Left ventricle myocardium inferior (tissue), 1 donor: ENCODE measurements around the gene ABHD6. TPM values are rescaled to one million over a fixed set of nuclear protein-coding genes. Genes with fewer than 3 reads are reported as not detected.

ENCODE experiments used
- DNase-seq: peaks from one replicate; pipeline ENCODE4 v3.0.0-alpha.2; 2020
- H3K27ac ChIP-seq: fragments of 200-600 bp; replicated peaks from 2 replicates; pipeline ENCODE4 v1.8.0; 2021
- H3K27me3 ChIP-seq: fragments of 200-600 bp; 2 replicates; pipeline ENCODE4 v1.8.0; 2021; ENCODE audit warnings: low read depth
- H3K36me3 ChIP-seq: fragments of 200-600 bp; 2 replicates; pipeline ENCODE4 v1.8.0; 2021
- H3K4me1 ChIP-seq: fragments of 200-600 bp; 2 replicates; pipeline ENCODE4 v1.8.0; 2021
- H3K4me3 ChIP-seq: fragments of 200-600 bp; 2 replicates; pipeline ENCODE4 v1.8.0; 2021; ENCODE audit warnings: mild to moderate bottlenecking, moderate library complexity
- H3K9me3 ChIP-seq: fragments of 200-600 bp; replicated peaks from 2 replicates; pipeline ENCODE4 v1.8.0; 2021
- intact Hi-C: fragments of 100-400 bp; cut with micrococcal nuclease; formaldehyde crosslinking; loops from one replicate; pipeline ENCODE4 v1.11.0; 2022
- total RNA-seq: library from RNA; stranded (reverse); fragmentation: NEBNext Ultra II Directional; extraction: Animal tissue kit (Norgen Biotek cat#: 25700); gene quantifications from one replicate; pipeline ENCODE4 v1.2.1, GENCODE V29; 2021
- TF ChIP-seq, protein P1 (sequence below): fragments of 200-600 bp; IDR thresholded peaks from 2 replicates; pipeline ENCODE4 v1.8.0; 2021; ENCODE audit warnings: antibody characterized with exemption, mild to moderate bottlenecking, borderline replicate concordance
- donor health status: DM: no; HTN: yes; CAD: no; lungs with severe emphysema.

The ABHD6 gene
- total RNA-seq, 1 donor from 2014 or later, result 7.2 TPM

DNA sequence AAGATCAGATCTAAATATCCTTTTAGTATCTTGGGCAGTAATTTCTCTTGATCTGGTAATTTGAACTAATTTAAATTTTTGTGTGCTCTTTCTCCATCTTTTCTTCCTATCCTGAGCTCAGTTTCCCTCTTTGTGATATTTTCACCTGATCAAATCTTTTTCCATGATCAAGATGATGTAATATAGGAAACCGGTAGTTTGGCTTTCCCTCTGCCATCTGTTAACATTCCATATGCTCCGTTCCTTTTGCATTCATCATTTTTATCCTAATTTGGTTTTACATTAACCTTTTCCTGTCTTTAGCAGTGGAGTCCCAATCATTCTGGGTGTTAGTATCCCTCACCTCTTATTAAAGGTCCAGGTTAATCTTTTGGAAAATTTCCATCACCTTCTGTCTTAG, 5.9 kb upstream of the ABHD6 start:
- Histone ChIP-seq H3K4me1 (peaks cover 4% of the 10 kb centered on the region), H3K9me3 (no peaks in the 10 kb centered on the region), H3K27me3 (no peaks in the 10 kb centered on the region), H3K36me3 (no peaks in the 10 kb centered on the region), H3K4me3 (no peak overlapping the region), H3K27ac (no peak overlapping the region)
- no peak for DNase-seq
- TF ChIP-seq, protein P1, sequence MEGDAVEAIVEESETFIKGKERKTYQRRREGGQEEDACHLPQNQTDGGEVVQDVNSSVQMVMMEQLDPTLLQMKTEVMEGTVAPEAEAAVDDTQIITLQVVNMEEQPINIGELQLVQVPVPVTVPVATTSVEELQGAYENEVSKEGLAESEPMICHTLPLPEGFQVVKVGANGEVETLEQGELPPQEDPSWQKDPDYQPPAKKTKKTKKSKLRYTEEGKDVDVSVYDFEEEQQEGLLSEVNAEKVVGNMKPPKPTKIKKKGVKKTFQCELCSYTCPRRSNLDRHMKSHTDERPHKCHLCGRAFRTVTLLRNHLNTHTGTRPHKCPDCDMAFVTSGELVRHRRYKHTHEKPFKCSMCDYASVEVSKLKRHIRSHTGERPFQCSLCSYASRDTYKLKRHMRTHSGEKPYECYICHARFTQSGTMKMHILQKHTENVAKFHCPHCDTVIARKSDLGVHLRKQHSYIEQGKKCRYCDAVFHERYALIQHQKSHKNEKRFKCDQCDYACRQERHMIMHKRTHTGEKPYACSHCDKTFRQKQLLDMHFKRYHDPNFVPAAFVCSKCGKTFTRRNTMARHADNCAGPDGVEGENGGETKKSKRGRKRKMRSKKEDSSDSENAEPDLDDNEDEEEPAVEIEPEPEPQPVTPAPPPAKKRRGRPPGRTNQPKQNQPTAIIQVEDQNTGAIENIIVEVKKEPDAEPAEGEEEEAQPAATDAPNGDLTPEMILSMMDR, result no peak
- intact Hi-C loops, result no loop called here

DNA sequence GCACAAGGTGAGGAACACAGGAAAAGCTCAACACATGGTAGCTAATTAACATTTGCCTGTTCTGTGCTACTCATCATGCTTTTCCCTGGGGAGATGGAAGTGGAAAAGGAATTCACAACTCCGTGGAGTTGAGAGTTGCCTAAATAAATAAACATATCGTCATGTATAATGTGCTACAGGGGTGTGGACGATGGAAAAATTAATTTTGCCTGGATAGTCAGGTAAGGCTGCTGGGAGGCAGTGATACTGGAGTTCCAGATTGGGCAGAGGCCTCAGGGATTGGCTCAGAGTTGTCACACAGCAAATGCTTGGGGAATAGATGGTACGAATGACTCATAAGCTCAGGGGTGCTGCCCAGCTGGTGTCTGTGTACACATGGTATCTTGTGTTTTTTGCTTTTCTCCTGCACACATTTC, 3.1 kb upstream of the ABHD6 start:
- H3K36me3 ChIP-seq, result no peaks in the 10 kb centered on the region
- no peak overlapping the region for H3K4me3 ChIP-seq
- H3K9me3 ChIP-seq, result no peaks in the 10 kb centered on the region
- no peak for DNase-seq
- H3K4me1 ChIP-seq, result peaks cover 28% of the 10 kb centered on the region
- no peaks in the 10 kb centered on the region for H3K27me3 ChIP-seq
- TF ChIP-seq, protein P1, result no peak
- H3K27ac ChIP-seq, result no peak overlapping the region
- intact Hi-C loops, result no loop called here

DNA sequence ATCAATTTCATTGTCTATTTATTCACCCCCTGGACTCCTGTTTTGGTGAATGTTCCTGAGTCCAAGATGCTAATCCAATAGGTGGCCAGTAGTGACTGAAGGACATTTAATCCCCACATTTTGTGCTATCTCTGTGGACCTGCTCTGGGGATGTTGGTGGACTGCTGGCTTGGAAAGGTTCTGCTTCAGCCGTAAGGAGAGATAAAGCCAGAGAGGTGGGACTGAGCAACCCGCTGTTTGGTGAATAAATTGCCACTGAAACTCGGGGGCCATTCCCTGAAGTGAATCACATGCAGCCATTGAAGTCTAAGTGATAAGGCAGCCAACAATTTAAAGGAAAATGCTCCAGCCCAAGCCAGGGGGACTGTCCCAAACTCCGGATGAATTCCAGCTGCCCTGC, 1.6 kb upstream of the ABHD6 start:
- Histone ChIP-seq H3K36me3 (no peaks in the 10 kb centered on the region), H3K27ac (no peak overlapping the region), H3K27me3 (no peaks in the 10 kb centered on the region), H3K9me3 (no peaks in the 10 kb centered on the region), H3K4me1 (peaks cover 30% of the 10 kb centered on the region), H3K4me3 (no peak overlapping the region)
- no peak for DNase-seq
- TF ChIP-seq, protein P1, result no peak
- intact Hi-C loops, result no loop called here

DNA sequence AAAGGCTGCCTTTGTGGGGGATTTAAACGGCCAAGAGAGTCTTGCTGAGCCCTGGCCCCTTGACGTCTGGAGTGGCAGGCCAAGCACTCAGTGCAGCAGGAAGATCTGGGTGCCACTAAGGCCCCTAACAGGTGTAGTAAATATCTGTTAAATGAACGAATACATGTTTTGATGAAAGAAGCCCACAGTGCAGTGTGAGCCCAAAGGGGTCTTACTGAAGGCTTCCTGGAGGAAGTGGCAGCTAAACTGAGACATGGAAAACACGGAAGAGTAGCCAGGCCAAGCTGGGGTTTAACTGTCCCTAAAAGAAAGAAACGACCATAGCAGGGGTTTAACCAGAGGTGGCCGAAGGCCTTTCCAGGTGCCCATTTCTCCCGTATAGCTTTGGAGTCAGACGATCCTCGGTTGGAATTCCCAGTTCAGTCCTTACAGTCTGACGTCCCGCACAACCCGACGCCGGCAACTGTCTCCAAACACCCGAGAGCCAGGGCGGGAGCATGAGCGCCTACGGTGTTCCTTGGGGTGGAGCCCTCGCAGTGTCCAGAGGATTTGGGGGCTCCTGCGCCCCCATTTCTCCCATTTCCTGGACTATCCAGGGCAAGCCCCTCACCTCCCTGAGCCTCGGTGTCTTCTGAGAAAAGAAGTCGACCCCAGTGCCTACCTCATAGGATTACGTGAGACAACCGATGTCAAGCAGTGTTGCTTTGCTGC, 910 bp upstream of the ABHD6 start:
- Histone ChIP-seq H3K4me1 (peaks cover 37% of the 10 kb centered on the region), H3K27ac (peak overlapping the region; percentile 85), H3K27me3 (no peaks in the 10 kb centered on the region), H3K9me3 (no peaks in the 10 kb centered on the region), H3K4me3 (peak overlapping the region; percentile 85), H3K36me3 (no peaks in the 10 kb centered on the region)
- TF ChIP-seq, protein P1, result no peak
- intact Hi-C loops, result no loop called here
- DNase-seq, result no peak

DNA sequence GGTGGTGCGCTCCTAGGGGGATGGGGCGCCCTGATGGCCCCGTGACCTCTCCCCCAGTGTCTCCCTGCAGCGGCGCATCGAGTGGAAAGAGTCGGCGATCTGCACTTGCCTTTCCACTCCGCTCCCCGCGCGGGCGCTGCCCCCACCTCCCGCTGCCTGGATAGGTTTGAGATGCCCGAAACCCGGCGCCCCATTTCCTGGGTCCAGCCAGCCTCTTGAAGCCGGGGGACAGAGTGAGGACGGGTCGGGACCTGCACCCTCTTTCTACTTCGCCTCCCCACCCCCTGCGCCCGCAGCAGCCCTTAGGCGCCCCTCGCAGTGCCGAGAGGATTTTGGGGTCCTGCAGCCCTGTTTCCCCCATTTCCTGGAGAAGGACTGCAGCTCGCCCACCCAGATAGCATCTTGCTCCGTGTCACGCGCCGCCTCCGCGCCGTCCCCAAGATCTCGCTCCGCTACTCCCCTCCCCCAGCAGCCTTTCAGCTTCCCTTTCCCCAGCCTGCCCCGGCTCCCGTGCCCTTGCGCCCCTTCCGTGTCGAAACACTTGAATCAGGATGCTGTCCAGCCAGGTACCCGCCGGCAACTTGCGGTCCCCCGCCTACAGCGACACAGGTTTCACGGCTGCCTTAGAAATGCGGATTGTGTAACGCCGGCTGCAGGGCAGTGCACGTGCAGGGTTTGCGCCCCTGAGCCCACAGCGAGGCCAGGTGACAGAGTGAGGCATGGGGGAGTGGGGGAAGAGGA, 519 bp downstream of the ABHD6 start:
- H3K27ac ChIP-seq, result peak overlapping the region; percentile 85
- intact Hi-C loops, result no loop called here
- no peaks in the 10 kb centered on the region for H3K9me3 ChIP-seq
- peak; percentile 58 for DNase-seq
- H3K36me3 ChIP-seq, result no peaks in the 10 kb centered on the region
- TF ChIP-seq, protein P1, result no peak
- peak overlapping the region; percentile 85 for H3K4me3 ChIP-seq
- H3K4me1 ChIP-seq, result peaks cover 47% of the 10 kb centered on the region
- H3K27me3 ChIP-seq, result no peaks in the 10 kb centered on the region
